ENCODE data around the gene RBPJ. TPM values are rescaled to one million over a fixed set of nuclear protein-coding genes. Genes with fewer than 3 reads are reported as not detected.

The RBPJ gene
- total and polyA plus RNA-seq, 2 of the 8 experiments (the other 6 are each of a cell fraction or from before 2014, with no cell fraction given) = 65.5 to 217 TPM

DNA sequence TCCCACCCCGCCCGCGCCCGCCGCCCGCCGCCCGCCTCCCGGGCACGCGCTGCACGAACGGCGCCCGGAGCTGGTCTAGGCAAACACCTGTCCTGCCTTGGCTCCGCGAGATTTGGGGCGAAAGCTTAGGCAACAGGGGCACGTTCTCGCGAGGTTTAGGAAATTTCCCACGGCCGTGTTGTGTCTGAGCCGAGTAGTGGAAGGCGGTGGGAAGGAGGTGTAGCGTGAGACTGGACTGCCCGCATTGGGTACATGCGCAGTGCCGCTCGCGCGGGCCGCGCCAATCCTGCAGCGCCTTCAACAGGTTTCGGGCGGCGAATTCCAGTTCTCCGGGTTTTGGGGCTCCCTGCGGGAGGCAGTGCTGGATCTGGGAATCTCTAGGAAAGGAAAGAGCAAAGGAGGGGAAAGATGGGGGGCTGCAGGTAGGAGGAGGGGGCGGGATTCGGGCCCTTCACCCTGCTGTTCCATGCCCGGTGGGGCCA lies 1.3 kb upstream of the RBPJ start (continued):
- TF ChIP-seq, protein P1, sequence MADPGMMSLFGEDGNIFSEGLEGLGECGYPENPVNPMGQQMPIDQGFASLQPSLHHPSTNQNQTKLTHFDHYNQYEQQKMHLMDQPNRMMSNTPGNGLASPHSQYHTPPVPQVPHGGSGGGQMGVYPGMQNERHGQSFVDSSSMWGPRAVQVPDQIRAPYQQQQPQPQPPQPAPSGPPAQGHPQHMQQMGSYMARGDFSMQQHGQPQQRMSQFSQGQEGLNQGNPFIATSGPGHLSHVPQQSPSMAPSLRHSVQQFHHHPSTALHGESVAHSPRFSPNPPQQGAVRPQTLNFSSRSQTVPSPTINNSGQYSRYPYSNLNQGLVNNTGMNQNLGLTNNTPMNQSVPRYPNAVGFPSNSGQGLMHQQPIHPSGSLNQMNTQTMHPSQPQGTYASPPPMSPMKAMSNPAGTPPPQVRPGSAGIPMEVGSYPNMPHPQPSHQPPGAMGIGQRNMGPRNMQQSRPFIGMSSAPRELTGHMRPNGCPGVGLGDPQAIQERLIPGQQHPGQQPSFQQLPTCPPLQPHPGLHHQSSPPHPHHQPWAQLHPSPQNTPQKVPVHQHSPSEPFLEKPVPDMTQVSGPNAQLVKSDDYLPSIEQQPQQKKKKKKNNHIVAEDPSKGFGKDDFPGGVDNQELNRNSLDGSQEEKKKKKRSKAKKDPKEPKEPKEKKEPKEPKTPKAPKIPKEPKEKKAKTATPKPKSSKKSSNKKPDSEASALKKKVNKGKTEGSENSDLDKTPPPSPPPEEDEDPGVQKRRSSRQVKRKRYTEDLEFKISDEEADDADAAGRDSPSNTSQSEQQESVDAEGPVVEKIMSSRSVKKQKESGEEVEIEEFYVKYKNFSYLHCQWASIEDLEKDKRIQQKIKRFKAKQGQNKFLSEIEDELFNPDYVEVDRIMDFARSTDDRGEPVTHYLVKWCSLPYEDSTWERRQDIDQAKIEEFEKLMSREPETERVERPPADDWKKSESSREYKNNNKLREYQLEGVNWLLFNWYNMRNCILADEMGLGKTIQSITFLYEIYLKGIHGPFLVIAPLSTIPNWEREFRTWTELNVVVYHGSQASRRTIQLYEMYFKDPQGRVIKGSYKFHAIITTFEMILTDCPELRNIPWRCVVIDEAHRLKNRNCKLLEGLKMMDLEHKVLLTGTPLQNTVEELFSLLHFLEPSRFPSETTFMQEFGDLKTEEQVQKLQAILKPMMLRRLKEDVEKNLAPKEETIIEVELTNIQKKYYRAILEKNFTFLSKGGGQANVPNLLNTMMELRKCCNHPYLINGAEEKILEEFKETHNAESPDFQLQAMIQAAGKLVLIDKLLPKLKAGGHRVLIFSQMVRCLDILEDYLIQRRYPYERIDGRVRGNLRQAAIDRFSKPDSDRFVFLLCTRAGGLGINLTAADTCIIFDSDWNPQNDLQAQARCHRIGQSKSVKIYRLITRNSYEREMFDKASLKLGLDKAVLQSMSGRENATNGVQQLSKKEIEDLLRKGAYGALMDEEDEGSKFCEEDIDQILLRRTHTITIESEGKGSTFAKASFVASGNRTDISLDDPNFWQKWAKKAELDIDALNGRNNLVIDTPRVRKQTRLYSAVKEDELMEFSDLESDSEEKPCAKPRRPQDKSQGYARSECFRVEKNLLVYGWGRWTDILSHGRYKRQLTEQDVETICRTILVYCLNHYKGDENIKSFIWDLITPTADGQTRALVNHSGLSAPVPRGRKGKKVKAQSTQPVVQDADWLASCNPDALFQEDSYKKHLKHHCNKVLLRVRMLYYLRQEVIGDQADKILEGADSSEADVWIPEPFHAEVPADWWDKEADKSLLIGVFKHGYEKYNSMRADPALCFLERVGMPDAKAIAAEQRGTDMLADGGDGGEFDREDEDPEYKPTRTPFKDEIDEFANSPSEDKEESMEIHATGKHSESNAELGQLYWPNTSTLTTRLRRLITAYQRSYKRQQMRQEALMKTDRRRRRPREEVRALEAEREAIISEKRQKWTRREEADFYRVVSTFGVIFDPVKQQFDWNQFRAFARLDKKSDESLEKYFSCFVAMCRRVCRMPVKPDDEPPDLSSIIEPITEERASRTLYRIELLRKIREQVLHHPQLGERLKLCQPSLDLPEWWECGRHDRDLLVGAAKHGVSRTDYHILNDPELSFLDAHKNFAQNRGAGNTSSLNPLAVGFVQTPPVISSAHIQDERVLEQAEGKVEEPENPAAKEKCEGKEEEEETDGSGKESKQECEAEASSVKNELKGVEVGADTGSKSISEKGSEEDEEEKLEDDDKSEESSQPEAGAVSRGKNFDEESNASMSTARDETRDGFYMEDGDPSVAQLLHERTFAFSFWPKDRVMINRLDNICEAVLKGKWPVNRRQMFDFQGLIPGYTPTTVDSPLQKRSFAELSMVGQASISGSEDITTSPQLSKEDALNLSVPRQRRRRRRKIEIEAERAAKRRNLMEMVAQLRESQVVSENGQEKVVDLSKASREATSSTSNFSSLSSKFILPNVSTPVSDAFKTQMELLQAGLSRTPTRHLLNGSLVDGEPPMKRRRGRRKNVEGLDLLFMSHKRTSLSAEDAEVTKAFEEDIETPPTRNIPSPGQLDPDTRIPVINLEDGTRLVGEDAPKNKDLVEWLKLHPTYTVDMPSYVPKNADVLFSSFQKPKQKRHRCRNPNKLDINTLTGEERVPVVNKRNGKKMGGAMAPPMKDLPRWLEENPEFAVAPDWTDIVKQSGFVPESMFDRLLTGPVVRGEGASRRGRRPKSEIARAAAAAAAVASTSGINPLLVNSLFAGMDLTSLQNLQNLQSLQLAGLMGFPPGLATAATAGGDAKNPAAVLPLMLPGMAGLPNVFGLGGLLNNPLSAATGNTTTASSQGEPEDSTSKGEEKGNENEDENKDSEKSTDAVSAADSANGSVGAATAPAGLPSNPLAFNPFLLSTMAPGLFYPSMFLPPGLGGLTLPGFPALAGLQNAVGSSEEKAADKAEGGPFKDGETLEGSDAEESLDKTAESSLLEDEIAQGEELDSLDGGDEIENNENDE (IDR thresholded peaks at IDR 0.05; ENCODE audit: insufficient replicate concordance, low read length) = no peak
- TF ChIP-seq, protein P2, sequence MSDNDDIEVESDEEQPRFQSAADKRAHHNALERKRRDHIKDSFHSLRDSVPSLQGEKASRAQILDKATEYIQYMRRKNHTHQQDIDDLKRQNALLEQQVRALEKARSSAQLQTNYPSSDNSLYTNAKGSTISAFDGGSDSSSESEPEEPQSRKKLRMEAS (IDR thresholded peaks at IDR 0.05) = peak; percentile 92
- TF ChIP-seq RXRA (IDR thresholded peaks at IDR 0.05; ENCODE audit: insufficient read depth, low read depth, low read length) = no peak
- TF ChIP-seq, protein P3, sequence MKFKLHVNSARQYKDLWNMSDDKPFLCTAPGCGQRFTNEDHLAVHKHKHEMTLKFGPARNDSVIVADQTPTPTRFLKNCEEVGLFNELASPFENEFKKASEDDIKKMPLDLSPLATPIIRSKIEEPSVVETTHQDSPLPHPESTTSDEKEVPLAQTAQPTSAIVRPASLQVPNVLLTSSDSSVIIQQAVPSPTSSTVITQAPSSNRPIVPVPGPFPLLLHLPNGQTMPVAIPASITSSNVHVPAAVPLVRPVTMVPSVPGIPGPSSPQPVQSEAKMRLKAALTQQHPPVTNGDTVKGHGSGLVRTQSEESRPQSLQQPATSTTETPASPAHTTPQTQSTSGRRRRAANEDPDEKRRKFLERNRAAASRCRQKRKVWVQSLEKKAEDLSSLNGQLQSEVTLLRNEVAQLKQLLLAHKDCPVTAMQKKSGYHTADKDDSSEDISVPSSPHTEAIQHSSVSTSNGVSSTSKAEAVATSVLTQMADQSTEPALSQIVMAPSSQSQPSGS (IDR thresholded peaks at IDR 0.05; ENCODE audit: low read length) = no peak; the same call in 1 of the 2 replicates
- peak; percentile 40; the same call in 1 of the 2 replicates for TF ChIP-seq SUZ12 (IDR thresholded peaks at IDR 0.05; ENCODE audit: low read length)
- TF ChIP-seq RAD21 (IDR thresholded peaks at IDR 0.05 in 1 of 2, conservative IDR thresholded peaks at IDR 0.05 in 1 of 2; ENCODE audit: low read depth in 2 of 2, low read length in 2 of 2) = peak; percentile 3 to 30; a peak in 2 of 4 replicates
- TF ChIP-seq EZH2 (IDR thresholded peaks at IDR 0.05; ENCODE audit: low read depth, low read length, severe bottlenecking) = no peak

Measured in H1 (cell line).